Embryonic facial prominence (tissue), 1 donor: ENCODE measurements around the gene ZMYND10.

Experiments used
- DNase-seq: peaks from one replicate; pipeline ENCODE4 v3.0.0-alpha.2; 2016; ENCODE audit errors: extremely low spot score

Gene ZMYND10

DNA sequence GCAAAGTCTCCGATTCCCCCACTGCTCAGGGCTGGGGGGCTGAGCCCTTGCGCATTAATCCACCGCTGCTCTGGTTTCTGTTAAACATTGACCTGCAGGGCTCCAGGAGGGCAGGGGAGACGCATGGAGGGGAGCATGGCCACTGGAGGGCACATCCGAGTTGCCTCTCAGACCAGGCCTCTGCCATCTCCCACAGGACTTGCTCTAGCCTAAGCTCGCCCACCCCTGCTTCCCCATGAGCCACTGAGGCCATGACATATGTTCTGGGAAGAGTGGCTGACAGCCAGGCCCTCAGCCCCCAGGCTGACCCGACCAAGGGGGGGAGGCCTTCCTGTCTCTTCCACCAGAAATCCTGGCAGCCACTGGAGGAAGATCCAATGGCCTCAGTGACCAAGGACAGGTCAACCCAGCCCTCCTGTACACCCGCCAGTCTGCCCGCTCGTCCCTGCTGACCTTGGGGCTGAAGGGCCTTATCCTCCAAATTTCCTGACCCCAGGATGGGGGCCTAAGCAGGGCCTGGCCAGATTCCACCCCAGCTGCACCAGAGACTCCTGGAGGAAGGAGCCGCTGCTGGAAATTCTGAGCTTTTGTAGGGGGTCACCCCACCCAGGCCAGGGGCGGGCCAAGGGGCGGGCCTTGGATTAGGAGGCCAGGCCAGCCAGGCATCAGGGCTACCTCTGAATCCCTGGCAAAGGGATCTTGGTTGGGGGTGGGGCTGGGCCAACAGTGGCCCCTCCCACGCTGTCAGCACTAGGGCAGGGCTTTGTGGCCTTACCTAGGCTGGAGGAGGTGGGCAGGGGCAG lies 42.3 kb downstream of the ZMYND10 start, which contains the start of gene HYAL1:
HYAL1 (minus strand) TSS at position 562 of the 803 bp plus-strand sequence. CDS start 618 bp downstream, outside the sequence.
- no peak for DNase-seq

DNA sequence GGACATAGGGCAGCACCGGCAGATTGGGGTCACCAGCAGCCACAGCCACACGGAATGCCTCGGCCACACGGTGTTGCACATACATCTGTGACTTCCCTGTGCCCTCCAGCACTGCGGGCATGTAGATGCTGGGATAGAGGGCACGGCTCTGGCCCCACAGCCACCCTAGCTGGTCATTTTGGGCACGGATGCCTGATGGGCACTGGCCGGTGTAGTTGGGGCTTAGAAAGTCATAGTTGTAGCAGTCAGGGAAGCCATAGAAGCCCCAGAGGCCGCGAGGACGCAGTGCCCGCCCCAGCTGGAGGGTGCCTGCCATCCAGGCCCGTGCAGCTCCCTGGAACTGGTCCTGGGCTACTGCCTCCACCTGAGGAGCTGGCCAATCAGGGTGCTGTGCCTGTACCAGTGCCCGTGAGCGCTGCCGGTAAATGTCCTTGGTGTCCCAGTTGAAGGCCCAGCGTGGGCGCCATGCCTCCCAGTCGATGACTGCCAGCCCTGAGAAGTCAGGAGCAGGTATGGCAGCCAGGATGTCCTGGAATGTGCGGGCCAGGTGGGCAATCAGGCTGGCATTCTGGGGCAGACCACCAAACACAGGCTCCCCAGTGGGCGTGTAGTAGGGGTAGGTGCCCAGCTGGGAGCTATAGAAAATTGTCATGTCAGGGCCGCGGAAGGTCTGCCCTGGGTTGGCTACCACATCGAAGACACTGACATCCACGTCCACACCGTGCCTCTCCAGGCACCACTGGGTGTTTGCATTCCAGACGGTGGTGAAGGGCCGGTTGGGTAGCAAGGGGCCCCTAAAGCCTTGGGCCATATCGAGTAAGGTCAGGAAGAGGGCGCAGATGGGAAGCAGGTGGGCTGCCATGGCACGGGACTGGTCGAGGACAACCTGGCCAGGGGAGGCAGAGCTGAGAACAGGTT lies 43.2 kb downstream of the ZMYND10 start:
- DNase-seq, result no peak

DNA sequence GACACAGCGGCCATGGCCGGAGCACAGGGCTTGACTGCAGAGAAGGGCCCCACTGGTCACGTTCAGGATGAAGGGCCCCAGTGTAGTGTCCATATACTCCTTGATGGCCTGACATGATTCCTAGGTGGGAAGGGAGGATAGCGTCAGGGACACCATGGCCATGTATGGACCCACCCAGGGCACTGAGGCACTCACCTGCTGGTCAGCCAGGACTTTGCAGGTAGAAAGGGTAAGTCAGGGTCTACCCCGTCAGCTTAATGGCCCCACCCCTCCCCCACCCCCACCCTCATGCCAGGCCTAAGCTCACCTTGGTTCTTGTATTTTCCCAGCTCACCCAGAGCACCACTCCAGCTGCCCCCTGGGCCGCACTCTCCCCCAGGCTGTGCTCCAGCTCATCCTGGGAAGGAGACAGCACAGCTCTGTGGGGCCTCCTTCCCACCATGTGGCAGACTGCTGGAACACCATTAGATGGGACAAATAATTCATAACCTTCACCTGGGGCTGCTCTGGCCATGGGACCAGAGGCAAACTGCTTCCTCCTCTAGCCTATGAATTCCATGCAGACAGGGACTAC lies 44.8 kb downstream of the ZMYND10 start:
- DNase-seq, result no peak

DNA sequence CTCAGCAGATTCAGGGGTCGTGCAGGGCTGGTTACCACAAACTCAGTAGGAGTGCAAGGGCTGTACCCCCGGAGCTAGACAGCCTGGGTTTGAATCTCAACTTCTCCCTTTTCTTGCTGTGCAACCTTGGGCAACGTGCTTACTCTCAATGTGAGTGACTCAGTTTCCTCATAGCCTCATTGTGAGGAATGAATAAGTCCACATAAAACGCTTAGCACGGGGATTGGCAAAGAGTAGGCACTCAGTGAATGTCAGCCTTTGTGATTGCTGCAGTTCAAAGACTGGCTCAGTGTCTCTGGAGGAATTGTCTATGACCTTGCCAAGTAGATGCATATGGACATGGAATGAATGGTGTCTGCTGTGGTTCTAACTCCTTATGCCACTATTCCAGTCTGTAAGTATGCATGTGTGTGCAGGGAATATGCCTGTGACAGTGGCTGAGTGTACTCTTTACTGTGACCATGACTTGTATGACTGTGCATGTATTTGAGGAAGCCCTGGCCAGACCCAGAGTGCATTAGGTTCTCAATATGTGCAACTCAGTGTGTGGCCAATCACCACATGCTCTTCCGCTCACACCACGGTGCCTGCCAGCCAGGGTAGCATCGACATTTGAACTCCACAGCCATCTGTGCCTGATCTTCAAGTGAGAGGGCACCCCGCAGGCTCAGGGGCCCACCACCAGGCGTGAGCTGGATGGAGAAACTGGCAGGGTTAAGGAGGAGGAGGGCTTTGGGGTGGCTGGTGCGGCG lies 45.4 kb downstream of the ZMYND10 start:
- peak; percentile 6 for DNase-seq

DNA sequence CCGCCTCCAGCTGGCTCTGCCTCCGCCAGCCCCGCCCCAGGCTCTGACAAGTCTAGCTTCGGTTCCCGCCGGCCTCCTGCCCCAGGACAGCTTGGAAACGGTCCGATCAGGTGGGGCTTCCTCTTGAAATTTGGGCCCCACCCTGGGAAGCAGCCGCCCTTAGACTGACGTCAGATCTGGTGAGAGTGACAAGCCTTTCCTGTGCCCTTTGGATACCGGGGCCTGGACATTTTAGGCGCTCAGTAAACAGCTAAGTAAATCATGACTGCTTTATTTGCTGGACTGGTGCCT lies 45.9 kb downstream of the ZMYND10 start:
- DNase-seq, result no peak

DNA sequence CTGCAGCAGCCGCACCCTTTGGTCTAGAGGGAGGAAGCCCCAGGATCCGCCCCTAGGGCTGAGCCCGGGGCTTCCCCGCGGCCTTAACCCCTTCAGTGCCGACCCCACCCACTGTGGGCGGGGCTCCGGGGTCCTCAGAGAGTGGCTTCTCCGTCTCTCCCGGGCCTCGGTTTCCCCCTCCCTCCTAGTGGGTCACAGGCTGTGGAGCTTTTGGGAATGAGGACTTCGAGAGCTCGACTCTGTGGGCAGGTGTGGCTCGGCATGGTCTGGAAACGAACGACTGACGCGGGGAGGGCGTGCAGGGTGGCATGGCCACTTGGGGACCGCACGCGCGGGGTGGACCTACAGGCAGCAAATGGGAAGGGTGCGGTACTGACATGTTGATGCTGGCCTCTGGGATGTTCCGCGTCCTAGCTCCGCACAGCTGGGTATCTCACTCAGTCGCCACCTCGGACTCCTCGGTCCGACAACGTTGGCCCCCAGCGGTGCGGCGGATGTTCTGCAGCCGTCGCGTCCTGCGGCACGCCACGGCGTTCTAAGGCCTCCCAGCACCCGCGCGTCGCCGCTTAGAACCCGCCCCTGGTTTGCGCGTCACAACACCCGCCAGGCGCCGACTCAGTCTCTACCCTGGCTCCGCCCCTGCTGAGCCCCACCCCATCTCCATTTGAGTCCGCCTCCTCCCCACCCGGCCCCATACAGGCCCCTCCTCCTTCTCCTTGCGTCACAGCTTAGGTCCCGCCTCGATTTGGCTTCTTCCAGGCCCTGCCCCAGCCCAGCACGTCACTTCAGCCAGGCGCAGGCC lies 46.5 kb downstream of the ZMYND10 start, which contains the start of the genes HYAL3 and NAA80:
HYAL3 (minus strand) TSS at position 570 of the 802 bp plus-strand sequence. CDS start 3,803 bp downstream, outside the sequence.
NAA80 (minus strand) TSS at position 570 of the 802 bp plus-strand sequence. CDS start 1,942 bp downstream, outside the sequence.
- peak; percentile 99 for DNase-seq

DNA sequence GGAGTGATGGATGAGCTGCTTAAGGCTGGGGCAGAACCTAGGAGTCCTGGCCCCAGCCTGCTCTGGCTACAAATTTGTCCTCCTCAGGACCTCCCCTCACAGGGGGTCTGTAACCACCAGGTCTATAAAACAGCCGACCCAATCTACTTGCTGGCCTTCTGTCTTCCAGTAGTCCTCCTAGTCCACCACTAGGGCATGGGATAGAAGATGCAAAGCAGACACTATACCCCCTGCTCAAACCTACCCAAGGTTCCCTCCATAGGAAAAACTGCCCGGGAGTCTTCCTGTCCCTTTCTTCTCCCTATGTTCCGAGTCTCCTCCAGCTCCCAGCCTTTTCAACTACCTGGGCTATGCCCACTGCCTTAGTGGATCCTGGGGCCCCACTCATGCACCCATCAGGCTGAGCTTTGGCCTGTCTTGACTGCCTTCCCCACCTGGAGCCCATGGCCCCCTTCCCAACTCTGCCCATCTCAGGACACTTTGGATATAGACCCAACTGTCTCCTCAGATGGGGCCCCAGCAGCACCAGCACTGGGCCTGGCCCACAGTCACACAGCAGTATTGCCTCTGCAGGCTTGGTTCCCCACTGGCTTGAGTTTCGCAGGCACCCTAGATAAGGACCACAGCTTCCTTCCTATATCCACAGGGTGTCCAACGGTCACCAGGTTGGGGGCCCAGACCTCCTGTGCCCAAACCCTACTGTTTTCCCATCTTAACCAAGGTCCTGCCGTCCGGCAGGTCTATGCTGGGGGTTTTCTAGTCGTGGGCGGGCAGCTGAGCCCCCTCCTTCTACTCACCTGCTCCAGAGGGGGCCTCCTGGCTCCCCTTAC lies 47.4 kb downstream of the ZMYND10 start:
- DNase-seq, result peak; percentile 5

DNA sequence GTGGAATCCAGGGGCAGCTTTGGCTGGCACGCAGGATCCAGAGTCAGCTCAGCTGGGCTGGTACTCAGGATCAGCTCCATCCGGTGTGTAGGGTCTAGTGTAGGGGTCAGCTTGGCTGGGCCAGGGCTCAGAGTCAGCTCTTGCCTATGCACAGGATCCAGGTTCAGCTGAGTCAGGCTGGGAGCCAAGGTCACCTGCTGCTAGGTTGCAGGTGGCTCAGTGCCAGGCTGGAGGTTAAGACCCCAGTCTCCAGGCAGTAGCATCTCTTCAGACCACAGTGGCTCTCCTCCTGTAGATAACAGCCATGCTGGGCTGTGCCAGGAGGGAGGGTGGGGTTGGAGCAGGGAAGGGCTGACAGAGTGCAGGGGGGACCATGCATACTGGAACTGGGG lies 48.2 kb downstream of the ZMYND10 start:
- DNase-seq, result peak; percentile 4

DNA sequence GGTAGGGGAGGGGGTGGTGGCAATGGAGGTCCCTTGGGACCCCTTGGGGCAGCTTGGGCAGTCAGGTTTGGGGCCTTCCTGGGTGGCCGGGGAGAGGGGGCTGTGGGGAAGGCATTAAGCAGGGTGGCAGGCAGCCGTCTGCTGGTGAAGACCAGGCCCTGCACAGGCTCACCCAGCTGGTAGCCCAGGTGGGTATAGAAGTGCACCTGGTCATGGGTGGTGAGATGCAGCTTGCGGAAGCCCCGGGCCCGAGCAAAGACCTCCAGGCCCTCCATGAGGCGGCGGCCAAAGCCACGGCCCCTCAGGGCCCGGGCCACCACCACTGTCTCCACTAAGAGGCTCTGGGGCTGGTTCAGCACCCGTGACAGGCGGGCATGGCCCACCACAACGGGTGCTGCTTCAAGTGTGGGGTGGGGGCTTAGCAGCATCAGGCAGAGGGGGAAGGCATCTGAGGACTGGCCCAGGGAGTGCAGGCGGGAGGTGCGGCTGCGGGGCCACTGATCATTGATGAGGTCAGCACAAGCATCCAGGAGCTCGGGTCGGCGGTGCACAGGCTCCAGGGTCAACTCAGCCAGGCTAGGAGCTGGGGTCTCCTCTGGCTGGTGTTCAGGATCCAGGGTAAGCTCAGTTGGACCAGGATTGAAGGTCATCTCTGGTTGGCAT lies 48.7 kb downstream of the ZMYND10 start:
- DNase-seq, result peak; percentile 1

DNA sequence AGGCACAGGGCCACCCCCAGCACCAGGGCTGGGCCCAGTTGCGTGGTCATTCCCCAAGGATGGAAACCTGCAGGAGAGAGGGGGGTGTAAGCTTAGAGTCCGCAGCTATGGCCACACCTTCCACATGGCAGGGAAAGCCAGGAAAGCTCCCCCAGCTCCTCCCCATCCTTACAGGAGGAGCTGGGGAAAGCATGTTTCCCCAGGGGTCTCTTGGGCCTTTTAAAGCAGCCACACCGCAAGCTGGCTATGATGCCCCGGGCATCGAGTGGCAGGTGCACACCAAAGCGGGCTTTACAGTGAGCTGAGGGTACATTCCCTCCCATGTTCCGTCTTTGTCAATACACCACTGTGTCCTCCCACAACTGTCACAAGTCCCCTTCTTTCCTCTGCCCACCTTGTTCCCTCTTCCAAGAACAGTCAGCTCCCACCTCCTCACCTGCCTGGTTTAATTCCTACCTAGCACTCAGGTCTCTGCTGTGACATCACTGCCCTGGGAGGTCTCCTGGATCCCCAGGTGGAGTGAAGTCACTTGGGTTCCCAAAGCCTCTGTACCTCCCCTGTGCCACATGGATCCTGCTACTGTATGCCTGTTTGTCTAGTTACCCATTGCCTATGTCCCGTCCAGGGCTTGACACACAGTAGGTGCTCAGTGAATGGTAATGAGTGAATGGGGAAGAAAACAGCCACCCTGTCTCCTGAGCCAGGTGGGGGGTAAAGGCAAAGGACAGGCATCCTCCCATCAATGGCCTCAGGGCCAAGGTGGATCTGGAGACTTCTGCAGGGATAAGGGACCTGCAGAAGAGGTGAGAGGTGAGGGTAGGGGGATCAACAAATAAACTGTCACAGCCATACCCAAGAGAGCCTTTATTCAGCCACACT lies 49.7 kb downstream of the ZMYND10 start:
- DNase-seq, result no peak

DNA sequence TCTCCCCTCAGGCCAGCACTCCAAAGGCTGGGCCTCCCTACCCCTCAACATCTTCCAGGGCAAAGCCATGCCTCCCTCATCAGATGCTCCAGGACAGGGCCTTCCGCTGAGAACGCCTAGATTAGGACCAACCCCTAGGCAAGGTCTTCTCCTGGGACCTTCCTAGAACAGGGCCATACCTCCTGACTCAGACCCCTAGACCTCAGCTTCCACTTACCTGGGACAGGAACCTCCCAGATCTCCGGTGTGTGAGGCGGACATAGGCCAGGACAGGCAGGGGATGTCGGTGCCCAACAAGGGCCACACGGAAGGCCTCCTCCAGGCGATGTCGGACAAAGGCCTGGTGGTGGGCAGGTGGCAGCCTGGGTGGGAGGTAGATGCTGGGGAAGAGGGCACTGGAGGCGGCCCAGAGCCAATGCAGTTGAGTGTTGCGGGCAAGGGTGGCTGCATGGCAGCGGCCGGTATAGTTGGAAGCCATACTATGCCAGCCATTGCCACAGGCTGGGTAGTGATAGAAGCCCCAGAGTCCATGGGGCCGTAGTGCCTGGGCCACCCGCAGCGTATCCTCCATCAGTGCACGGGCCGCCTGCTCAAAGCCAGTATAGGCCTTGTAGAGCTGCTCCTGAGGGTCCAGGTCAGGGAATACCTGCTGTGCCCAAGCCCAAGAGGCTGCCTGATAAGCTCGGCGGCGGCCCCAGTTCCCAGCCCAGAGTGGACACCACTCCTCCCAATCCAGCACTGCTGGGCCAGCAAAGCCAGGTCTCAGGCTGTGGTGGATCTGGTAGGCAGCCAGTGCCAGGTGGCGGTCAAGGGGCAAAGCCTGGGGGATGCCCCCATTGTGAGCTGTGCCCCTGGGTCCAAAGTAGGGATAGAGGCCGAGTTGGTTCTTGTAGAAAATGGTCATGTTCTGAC lies 50.8 kb downstream of the ZMYND10 start:
- DNase-seq, result no peak

DNA sequence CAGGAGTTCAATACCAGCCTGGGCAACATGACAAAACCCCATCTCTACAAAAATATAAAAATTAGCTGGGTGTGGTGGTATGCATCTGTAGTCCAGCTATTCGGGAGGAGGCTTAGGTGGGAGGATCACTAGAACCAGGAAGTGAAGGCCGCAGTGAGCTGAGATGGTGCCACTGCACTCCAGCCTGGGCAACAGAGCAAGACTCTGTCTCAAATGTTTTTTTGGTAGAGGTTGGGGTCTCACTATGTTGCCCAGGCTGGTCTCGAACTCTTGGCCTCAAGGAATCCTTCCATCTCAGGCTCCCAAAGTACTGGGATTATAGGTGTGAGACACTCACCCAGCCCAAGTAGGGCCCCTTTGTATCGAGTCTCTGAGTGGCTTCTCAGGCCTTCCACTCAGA lies 51.4 kb downstream of the ZMYND10 start:
- no peak for DNase-seq

DNA sequence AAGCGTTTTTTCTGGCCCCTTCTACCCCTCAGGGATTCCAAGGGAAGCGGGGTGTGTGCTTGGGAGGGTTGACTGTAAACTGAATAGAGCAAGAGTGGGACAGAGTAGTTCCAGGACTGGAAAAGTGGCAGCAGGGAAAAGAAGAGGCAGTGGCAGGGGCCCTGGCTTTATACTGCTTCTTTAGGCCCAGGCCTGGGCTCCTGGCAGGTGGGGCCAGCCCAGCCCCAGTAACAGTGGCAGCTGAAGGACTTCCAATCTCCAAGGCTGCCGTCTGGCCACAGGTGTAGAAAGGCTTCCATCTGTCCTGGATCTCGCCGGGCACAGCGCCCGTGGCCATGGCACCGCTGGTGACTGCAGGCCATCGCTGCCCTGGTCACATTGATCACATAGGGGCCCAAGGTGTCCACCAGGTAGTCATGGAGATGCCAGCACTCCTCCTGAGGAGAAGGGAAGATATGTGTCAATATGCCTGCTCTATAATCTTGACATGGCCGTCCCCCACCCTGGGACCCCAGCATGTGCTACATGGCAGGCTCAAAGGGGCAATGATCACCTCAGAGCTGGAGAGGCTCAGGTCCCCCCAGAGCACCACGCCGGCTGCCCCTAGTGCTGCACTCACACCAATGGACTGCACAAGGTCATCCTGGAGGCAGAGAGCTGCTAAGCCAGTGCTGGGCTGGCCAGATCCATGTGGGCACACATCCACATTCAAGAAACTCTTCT lies 52.3 kb downstream of the ZMYND10 start:
- DNase-seq, result no peak

DNA sequence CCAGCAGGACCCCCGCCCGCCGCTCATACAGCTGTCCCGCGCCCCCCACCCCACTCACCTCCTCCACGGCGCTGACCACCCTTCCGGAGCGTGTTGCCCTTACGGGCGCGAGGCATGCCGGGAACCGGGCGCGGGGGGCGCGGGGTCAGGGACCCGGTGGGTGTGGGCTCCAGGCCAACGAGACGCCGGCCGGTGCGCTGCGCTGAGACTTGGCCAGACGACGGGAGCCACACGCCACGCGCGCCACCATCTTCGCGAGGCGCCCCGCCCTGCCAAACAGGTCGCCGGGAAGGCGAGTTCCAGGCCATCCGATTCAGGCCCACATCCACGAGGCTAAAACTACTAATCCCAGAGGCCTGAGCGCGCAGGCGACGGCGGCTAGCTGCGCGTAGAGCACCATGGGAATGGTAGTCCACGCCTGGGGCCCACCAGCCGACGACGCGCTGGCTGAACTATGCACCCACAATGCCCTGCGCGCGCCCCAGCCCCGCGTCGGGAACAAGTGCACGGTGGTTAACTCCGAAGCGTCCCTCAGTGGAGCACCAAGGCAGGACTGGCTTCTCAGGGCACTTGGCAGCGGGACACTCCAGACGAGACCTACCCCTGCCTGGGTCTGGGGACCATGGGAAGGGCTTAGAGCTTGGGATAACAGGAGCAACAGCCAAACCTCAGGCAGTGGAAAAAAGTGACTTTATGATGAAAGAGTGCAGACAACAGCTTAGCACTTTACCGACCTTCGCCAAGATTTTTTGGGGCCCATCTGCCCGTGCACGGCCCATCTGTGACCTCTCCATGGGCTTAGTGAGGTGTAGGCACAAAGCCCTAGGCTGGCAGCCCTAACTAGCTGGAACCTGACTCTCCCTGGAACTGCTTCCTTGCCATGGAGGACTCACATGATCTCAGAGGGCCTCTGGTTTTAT lies 53.1 kb downstream of the ZMYND10 start, which contains the start of gene IFRD2:
IFRD2 (minus strand) TSS at position 271 of the 920 bp plus-strand sequence; CDS start at position 116, 155 bp downstream.
- DNase-seq, result peak; percentile 96
